Hematopoietic multipotent progenitor cell treated with erythropoietin and hydrocortisone succinate and interleukin-3 and kit ligand, for 15 days (in vitro differentiated cells): ENCODE data around the gene DHRS1.

ENCODE experiments used
- DNase-seq: peaks from one replicate; pipeline ENCODE4 v3.0.0-alpha.2; 2015; ENCODE audit warnings: low spot score

Gene DHRS1

GRCh38 chr14:24309538-24310264 lies 10.1 kb upstream of the DHRS1 start, which contains the start of gene LTB4R2:
LTB4R2 (plus strand) TSS chr14:24310140; CDS start chr14:24310665, 525 bp downstream.
- DNase-seq, result no peak

- no peak for DNase-seq
Observed at GRCh38 chr14:24308342-24309124, 9.0 kb upstream of the DHRS1 start.

GRCh38 chr14:24307575-24308341 lies 8.2 kb upstream of the DHRS1 start, which contains the start of gene CIDEB:
CIDEB (minus strand) TSS chr14:24307977; CDS start chr14:24307858, 119 bp downstream.
- peak; percentile 78 for DNase-seq

GRCh38 chr14:24307156-24307574 lies 7.6 kb upstream of the DHRS1 start:
- DNase-seq, result no peak

GRCh38 chr14:24304019-24304387 lies 4.4 kb upstream of the DHRS1 start:
- DNase-seq, result no peak

GRCh38 chr14:24300326-24300980 lies 873 bp upstream of the DHRS1 start:
- no peak for DNase-seq

- DNase-seq, result peak; percentile 31
Observed at GRCh38 chr14:24298892-24299254, 707 bp downstream of the DHRS1 start.

GRCh38 chr14:24297190-24297964 lies 2.2 kb downstream of the DHRS1 start:
- DNase-seq, result peak; percentile 58

GRCh38 chr14:24296341-24297157 lies 3.0 kb downstream of the DHRS1 start:
- peak; percentile 77 for DNase-seq

GRCh38 chr14:24293525-24293924 lies 6.1 kb downstream of the DHRS1 start:
- no peak for DNase-seq

- DNase-seq, result no peak
Observed at GRCh38 chr14:24292118-24292807, 7.3 kb downstream of the DHRS1 start.

GRCh38 chr14:24291446-24292117 lies 8.0 kb downstream of the DHRS1 start:
- no peak for DNase-seq

GRCh38 chr14:24290746-24291145 lies 8.8 kb downstream of the DHRS1 start:
- no peak for DNase-seq

- DNase-seq, result no peak
Observed at GRCh38 chr14:24289649-24290280, 9.8 kb downstream of the DHRS1 start.

GRCh38 chr14:24286996-24287395 lies 12.6 kb downstream of the DHRS1 start:
- no peak for DNase-seq

GRCh38 chr14:24285351-24285750 lies 14.2 kb downstream of the DHRS1 start:
- DNase-seq, result no peak

GRCh38 chr14:24284501-24285035 lies 15.0 kb downstream of the DHRS1 start:
- no peak for DNase-seq

- no peak for DNase-seq
Observed at GRCh38 chr14:24283796-24284460, 15.7 kb downstream of the DHRS1 start.
